HEK293 (cell line): ENCODE data around the gene FOXP1.

Source experiments
- ZBTB1 ChIP-seq: fragments of 450-650 bp; formaldehyde crosslinking; IDR thresholded peaks from 2 replicates; pipeline ENCODE4 v1.5.1; 2016; ENCODE audit warnings: missing biosample characterization, missing genetic modification characterization
- ZBTB17 ChIP-seq: fragments of 450-650 bp; formaldehyde crosslinking; IDR thresholded peaks from 2 replicates; pipeline ENCODE4 v1.5.1; 2016; ENCODE audit warnings: missing biosample characterization, missing genetic modification characterization
- ZBTB21 ChIP-seq: fragments of 450-650 bp; formaldehyde crosslinking; IDR thresholded peaks from 2 replicates; pipeline ENCODE4 v1.5.1; 2017; ENCODE audit warnings: missing biosample characterization, missing genetic modification characterization
- ZBTB7A ChIP-seq: fragments of 450-650 bp; formaldehyde crosslinking; IDR thresholded peaks from 2 replicates; pipeline ENCODE4 v1.5.1; 2016; ENCODE audit warnings: low read depth, missing biosample characterization, missing genetic modification characterization
- ZNF114 ChIP-seq: fragments of 450-650 bp; formaldehyde crosslinking; IDR thresholded peaks from 2 replicates; pipeline ENCODE4 v1.5.0; 2017; ENCODE audit warnings: missing biosample characterization, missing genetic modification characterization
- ZNF169 ChIP-seq: fragments of 450-650 bp; formaldehyde crosslinking; IDR thresholded peaks from 2 replicates; pipeline ENCODE4 v1.5.1; 2016; ENCODE audit warnings: missing biosample characterization, missing genetic modification characterization
- ZNF416 ChIP-seq: fragments of 450-650 bp; formaldehyde crosslinking; IDR thresholded peaks from 2 replicates; pipeline ENCODE4 v1.5.1; 2016; ENCODE audit warnings: missing biosample characterization, missing genetic modification characterization
- ZNF558 ChIP-seq: fragments of 450-650 bp; formaldehyde crosslinking; IDR thresholded peaks from 2 replicates; pipeline ENCODE4 v1.5.1; 2016; ENCODE audit warnings: missing biosample characterization, missing genetic modification characterization
- ZNF629 ChIP-seq: fragments of 450-650 bp; formaldehyde crosslinking; IDR thresholded peaks from 2 replicates; pipeline ENCODE4 v1.5.1; 2017; ENCODE audit warnings: missing biosample characterization, missing genetic modification characterization
- TF ChIP-seq, protein P1 (sequence below): fragments of 450-650 bp; formaldehyde crosslinking; IDR thresholded peaks from 2 replicates; pipeline ENCODE4 v1.5.1; 2016; ENCODE audit warnings: missing biosample characterization, missing genetic modification characterization
- TF ChIP-seq, protein P2 (sequence below): fragments of 450-650 bp; formaldehyde crosslinking; IDR thresholded peaks from 2 replicates; pipeline ENCODE4 v1.5.1; 2016; ENCODE audit warnings: missing biosample characterization, missing genetic modification characterization
- TF ChIP-seq, protein P3 (sequence below): fragments of 450-650 bp; IDR thresholded peaks from 2 replicates; pipeline ENCODE4 v1.5.1; 2018; ENCODE audit warnings: missing biosample characterization, mild to moderate bottlenecking, missing genetic modification characterization

DNA sequence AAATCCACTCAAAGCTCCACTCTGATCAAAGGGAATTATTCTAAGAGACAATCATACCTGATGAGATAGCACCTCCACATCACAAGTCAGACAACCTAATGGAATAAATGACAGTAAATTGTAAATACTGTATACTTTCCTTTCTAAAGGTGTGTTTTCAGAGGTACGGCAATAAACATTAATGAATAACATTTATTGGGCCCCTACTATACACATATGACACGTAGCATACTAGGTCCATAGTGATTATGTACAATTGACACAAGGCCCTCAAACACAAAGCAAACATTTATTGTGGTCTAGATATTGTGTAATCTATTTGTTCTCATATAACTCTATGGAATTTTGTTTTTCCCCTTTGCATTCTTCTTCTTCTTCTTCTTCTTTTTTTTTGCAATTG, 429.8 kb downstream of the FOXP1 start:
- no peak for TF ChIP-seq ZNF558 (tag by site-specific recombination)
- TF ChIP-seq ZBTB17 (tag by site-specific recombination): no peak
- TF ChIP-seq ZNF629: no peak
- TF ChIP-seq, protein P1, sequence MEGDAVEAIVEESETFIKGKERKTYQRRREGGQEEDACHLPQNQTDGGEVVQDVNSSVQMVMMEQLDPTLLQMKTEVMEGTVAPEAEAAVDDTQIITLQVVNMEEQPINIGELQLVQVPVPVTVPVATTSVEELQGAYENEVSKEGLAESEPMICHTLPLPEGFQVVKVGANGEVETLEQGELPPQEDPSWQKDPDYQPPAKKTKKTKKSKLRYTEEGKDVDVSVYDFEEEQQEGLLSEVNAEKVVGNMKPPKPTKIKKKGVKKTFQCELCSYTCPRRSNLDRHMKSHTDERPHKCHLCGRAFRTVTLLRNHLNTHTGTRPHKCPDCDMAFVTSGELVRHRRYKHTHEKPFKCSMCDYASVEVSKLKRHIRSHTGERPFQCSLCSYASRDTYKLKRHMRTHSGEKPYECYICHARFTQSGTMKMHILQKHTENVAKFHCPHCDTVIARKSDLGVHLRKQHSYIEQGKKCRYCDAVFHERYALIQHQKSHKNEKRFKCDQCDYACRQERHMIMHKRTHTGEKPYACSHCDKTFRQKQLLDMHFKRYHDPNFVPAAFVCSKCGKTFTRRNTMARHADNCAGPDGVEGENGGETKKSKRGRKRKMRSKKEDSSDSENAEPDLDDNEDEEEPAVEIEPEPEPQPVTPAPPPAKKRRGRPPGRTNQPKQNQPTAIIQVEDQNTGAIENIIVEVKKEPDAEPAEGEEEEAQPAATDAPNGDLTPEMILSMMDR (tag by site-specific recombination): no peak
- no peak for TF ChIP-seq ZBTB7A (tag by site-specific recombination)
- no peak for TF ChIP-seq ZNF114
- TF ChIP-seq ZNF416: no peak
- no peak for TF ChIP-seq ZBTB21
- TF ChIP-seq ZBTB1: no peak
- TF ChIP-seq, protein P2, sequence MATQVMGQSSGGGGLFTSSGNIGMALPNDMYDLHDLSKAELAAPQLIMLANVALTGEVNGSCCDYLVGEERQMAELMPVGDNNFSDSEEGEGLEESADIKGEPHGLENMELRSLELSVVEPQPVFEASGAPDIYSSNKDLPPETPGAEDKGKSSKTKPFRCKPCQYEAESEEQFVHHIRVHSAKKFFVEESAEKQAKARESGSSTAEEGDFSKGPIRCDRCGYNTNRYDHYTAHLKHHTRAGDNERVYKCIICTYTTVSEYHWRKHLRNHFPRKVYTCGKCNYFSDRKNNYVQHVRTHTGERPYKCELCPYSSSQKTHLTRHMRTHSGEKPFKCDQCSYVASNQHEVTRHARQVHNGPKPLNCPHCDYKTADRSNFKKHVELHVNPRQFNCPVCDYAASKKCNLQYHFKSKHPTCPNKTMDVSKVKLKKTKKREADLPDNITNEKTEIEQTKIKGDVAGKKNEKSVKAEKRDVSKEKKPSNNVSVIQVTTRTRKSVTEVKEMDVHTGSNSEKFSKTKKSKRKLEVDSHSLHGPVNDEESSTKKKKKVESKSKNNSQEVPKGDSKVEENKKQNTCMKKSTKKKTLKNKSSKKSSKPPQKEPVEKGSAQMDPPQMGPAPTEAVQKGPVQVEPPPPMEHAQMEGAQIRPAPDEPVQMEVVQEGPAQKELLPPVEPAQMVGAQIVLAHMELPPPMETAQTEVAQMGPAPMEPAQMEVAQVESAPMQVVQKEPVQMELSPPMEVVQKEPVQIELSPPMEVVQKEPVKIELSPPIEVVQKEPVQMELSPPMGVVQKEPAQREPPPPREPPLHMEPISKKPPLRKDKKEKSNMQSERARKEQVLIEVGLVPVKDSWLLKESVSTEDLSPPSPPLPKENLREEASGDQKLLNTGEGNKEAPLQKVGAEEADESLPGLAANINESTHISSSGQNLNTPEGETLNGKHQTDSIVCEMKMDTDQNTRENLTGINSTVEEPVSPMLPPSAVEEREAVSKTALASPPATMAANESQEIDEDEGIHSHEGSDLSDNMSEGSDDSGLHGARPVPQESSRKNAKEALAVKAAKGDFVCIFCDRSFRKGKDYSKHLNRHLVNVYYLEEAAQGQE (tag by site-specific recombination): no peak
- no peak for TF ChIP-seq ZNF169 (tag by site-specific recombination)
- TF ChIP-seq, protein P3, sequence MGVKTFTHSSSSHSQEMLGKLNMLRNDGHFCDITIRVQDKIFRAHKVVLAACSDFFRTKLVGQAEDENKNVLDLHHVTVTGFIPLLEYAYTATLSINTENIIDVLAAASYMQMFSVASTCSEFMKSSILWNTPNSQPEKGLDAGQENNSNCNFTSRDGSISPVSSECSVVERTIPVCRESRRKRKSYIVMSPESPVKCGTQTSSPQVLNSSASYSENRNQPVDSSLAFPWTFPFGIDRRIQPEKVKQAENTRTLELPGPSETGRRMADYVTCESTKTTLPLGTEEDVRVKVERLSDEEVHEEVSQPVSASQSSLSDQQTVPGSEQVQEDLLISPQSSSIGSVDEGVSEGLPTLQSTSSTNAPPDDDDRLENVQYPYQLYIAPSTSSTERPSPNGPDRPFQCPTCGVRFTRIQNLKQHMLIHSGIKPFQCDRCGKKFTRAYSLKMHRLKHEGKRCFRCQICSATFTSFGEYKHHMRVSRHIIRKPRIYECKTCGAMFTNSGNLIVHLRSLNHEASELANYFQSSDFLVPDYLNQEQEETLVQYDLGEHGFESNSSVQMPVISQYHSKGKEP: no peak
